HEK293 (cell line): ENCODE results near the gene KDR.

Source experiments
- CTCF ChIA-PET: fragments of 350-600 bp; formaldehyde crosslinking; extraction: SDS; loops from one replicate; lab custom pipeline; 2021; ENCODE audit warnings: antibody characterized with exemption; lab: Yijun Ruan, JAX
- POLR2A ChIA-PET: fragments of 300-600 bp; formaldehyde crosslinking; extraction: SDS; loops from one replicate; lab custom pipeline; 2020; ENCODE audit warnings: antibody characterized with exemption, inconsistent platforms; lab: Yijun Ruan, JAX
- H3K27ac ChIP-seq: fragments of 200-500 bp; sonication (Bioruptor generic); 2 replicates; pipeline ENCODE4 v1.5.1; 2014; ENCODE audit warnings: low read depth, low read length, control low read depth, inconsistent platforms; ENCODE audit errors: extremely low read depth
- H3K36me3 ChIP-seq, 2 experiments: fragments of 200-500 bp in 1 of 2; sonication (Bioruptor generic) in 1 of 2; 1 replicate in 1 of 2; 2 replicates in 1 of 2; pipeline ENCODE4 v1.5.1; 2014 to 2017; ENCODE audit warnings: inconsistent platforms in 2 of 2, low read length in 2 of 2; ENCODE audit not compliant: control insufficient read depth in 2 of 2, insufficient read depth in 1 of 2
- H3K4me1 ChIP-seq: fragments of 200-500 bp; sonication (Bioruptor generic); 2 replicates; pipeline ENCODE4 v1.5.1; 2014; ENCODE audit warnings: mild to moderate bottlenecking, low read length, inconsistent platforms; ENCODE audit not compliant: control insufficient read depth, insufficient read depth
- H3K4me3 ChIP-seq: 2 replicates; pipeline ENCODE4 v1.5.1; 2011; ENCODE audit warnings: low read depth, mild to moderate bottlenecking, control low read depth, low read length, moderate library complexity
- H3K9me3 ChIP-seq: fragments of 200-500 bp; sonication (Bioruptor generic); 2 replicates; pipeline ENCODE4 v1.5.1; 2014; ENCODE audit warnings: low read depth, low read length, inconsistent platforms; ENCODE audit not compliant: control insufficient read depth, insufficient read depth
- GLIS2 ChIP-seq: fragments of 450-650 bp; formaldehyde crosslinking; IDR thresholded peaks from 2 replicates; pipeline ENCODE4 v1.5.1; 2016; ENCODE audit warnings: missing biosample characterization, missing genetic modification characterization
- KLF9 ChIP-seq: fragments of 450-650 bp; formaldehyde crosslinking; IDR thresholded peaks from 2 replicates; pipeline ENCODE4 v1.5.1; 2016; ENCODE audit warnings: missing biosample characterization, missing genetic modification characterization, low read depth
- MEIS1 ChIP-seq: sonication (generic); formaldehyde crosslinking; IDR thresholded peaks from 2 replicates; pipeline ENCODE4 v1.8.1; 2022; ENCODE audit warnings: missing genetic modification reagents, mild to moderate bottlenecking, borderline replicate concordance
- SP2 ChIP-seq: fragments of 450-650 bp; formaldehyde crosslinking; IDR thresholded peaks from 2 replicates; pipeline ENCODE4 v1.5.1; 2016; ENCODE audit warnings: missing biosample characterization, missing genetic modification characterization
- TCF7L2 ChIP-seq: IDR thresholded peaks from 2 replicates; pipeline ENCODE4 v1.6.1; 2011; ENCODE audit warnings: low read depth, mild to moderate bottlenecking, inconsistent platforms, low read length, moderate library complexity, borderline replicate concordance
- TRIM28 ChIP-seq: IDR thresholded peaks from 2 replicates; pipeline ENCODE4 v1.6.1; 2011; ENCODE audit warnings: low read length, control low read depth, borderline replicate concordance
- ZBTB49 ChIP-seq: fragments of 450-650 bp; formaldehyde crosslinking; IDR thresholded peaks from 2 replicates; pipeline ENCODE4 v1.5.1; 2016; ENCODE audit warnings: missing biosample characterization, missing genetic modification characterization, low read depth
- ZFP37 ChIP-seq: fragments of 450-650 bp; formaldehyde crosslinking; IDR thresholded peaks from 2 replicates; pipeline ENCODE4 v1.5.1; 2016; ENCODE audit warnings: missing biosample characterization, missing genetic modification characterization
- ZNF248 ChIP-seq: fragments of 450-650 bp; formaldehyde crosslinking; IDR thresholded peaks from 2 replicates; pipeline ENCODE4 v1.5.1; 2017; ENCODE audit warnings: missing biosample characterization, missing genetic modification characterization
- ZNF521 ChIP-seq: fragments of 450-650 bp; formaldehyde crosslinking; IDR thresholded peaks from 2 replicates; pipeline ENCODE4 v1.5.1; 2017; ENCODE audit warnings: missing biosample characterization, mild to moderate bottlenecking, missing genetic modification characterization
- ZNF549 ChIP-seq: fragments of 450-650 bp; IDR thresholded peaks from 2 replicates; pipeline ENCODE4 v1.5.1; 2018; ENCODE audit warnings: missing biosample characterization, missing genetic modification characterization, mild to moderate bottlenecking, inconsistent platforms, moderate library complexity
- ZNF561 ChIP-seq: fragments of 450-650 bp; IDR thresholded peaks from 2 replicates; pipeline ENCODE4 v1.5.1; 2018; ENCODE audit warnings: missing biosample characterization, missing genetic modification characterization, borderline replicate concordance
- ZNF621 ChIP-seq: fragments of 450-650 bp; formaldehyde crosslinking; IDR thresholded peaks from 2 replicates; pipeline ENCODE4 v1.5.1; 2017; ENCODE audit warnings: missing biosample characterization, missing genetic modification characterization
- ZNF624 ChIP-seq: fragments of 450-650 bp; formaldehyde crosslinking; IDR thresholded peaks from 2 replicates; pipeline ENCODE4 v1.5.1; 2017; ENCODE audit warnings: missing biosample characterization, missing genetic modification characterization
- ZNF626 ChIP-seq: fragments of 450-650 bp; sonication (Bioruptor Pico); formaldehyde crosslinking; IDR thresholded peaks from 2 replicates; pipeline ENCODE4 v1.5.1; 2018; ENCODE audit warnings: missing biosample characterization, missing genetic modification characterization, inconsistent platforms
- ZNF747 ChIP-seq: fragments of 450-650 bp; formaldehyde crosslinking; IDR thresholded peaks from 2 replicates; pipeline ENCODE4 v1.5.1; 2016; ENCODE audit warnings: missing biosample characterization, missing genetic modification characterization
- TF ChIP-seq, protein P1 (sequence below): fragments of 450-650 bp; formaldehyde crosslinking; IDR thresholded peaks from 2 replicates; pipeline ENCODE4 v1.5.1; 2016; ENCODE audit warnings: missing biosample characterization, missing genetic modification characterization, low read depth
- TF ChIP-seq, protein P2 (sequence below): fragments of 450-650 bp; formaldehyde crosslinking; IDR thresholded peaks from 2 replicates; pipeline ENCODE4 v1.5.0; 2017; ENCODE audit warnings: missing biosample characterization, missing genetic modification characterization, borderline replicate concordance
- TF ChIP-seq, protein P3 (sequence below): fragments of 450-650 bp; formaldehyde crosslinking; IDR thresholded peaks from 2 replicates; pipeline ENCODE4 v1.5.1; 2016; ENCODE audit warnings: missing biosample characterization, missing genetic modification characterization

KDR gene

DNA sequence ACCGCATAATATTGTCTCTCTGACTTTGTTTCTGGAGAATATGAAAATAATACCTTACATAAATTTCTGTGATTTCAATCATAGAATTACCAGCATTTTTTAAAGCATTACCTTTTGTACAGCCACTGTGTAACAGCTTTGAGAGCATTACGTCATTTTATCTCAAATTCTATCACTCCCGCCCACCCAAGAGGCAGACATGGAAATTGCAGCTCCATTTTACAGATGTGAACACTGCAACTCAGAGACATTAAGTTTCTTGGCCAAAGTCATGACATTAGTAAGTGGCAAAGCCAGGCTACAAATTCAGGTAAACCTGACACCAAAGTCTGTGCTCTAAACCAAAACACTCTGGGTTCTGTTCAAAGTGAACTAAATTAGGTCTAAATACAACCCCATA, 33.6 kb upstream of the KDR start:
- CTCF ChIA-PET = interaction anchor here (0.7 to 1.1 kb wide), 2 partner anchors 54 to 623 kb away, joined by 3 read pairs; no protein-coding TSS in a partner anchor
- no peaks in the 10 kb centered on the region for H3K4me1 ChIP-seq
- TF ChIP-seq, protein P1, sequence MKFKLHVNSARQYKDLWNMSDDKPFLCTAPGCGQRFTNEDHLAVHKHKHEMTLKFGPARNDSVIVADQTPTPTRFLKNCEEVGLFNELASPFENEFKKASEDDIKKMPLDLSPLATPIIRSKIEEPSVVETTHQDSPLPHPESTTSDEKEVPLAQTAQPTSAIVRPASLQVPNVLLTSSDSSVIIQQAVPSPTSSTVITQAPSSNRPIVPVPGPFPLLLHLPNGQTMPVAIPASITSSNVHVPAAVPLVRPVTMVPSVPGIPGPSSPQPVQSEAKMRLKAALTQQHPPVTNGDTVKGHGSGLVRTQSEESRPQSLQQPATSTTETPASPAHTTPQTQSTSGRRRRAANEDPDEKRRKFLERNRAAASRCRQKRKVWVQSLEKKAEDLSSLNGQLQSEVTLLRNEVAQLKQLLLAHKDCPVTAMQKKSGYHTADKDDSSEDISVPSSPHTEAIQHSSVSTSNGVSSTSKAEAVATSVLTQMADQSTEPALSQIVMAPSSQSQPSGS (tag by site-specific recombination) = 0 out of 2 replicates have a peak, but pooled peaks have one; percentile 29
- no peak for TF ChIP-seq ZNF626 (tag by site-specific recombination)
- TF ChIP-seq, all 188 proteins: peak for 1
- Histone ChIP-seq H3K36me3 (no peaks in the 10 kb centered on the region), H3K4me3 (no peak overlapping the region), H3K9me3 (no peaks in the 10 kb centered on the region), H3K27ac (no peak overlapping the region)
- POLR2A ChIA-PET = no interaction called here

DNA sequence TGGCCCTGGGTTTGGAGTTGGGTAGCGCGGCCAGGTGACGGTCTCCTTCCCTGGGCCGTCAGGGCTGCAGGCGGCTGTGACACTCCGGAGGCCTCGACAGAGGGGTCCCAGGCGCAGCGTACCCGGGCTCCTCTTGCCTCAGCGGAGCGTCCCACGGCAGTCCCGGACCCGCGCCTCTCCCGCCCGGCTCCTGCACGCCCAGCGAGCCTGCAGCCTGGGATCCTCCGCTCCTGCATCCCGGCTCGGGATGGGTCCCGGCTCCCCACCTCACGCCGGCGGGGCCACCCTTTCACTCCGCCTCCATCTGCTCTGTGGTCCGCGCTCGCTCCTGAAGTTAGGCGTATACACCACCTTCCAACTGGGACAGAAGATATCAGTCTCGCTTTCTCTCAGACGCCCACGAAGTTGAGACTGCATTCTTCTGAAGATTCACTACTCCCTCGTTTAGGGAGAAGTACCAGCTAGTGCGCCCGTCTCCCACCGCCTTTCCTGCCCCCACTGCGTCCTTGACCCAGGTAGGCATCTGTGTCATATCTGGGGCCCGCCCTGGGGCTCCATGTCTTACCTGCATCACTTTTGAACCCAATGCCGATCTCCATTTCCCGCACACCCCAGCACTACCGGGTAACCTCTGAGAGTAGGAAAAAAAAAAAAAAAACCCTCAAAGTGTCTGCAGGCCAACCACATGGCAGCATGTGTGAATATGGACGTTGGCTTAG, 32.3 kb upstream of the KDR start:
- Histone ChIP-seq H3K27ac (no peak overlapping the region), H3K4me3 (no peak overlapping the region), H3K4me1 (no peaks in the 10 kb centered on the region), H3K9me3 (no peaks in the 10 kb centered on the region), H3K36me3 (no peaks in the 10 kb centered on the region)
- TF ChIP-seq ZNF624 (no peak), ZNF248 (no peak), ZNF561 (tag by site-specific recombination) (no peak), TRIM28 (no peak), TCF7L2 (no peak), ZNF621 (tag by site-specific recombination) (no peak), ZNF747 (tag by site-specific recombination) (no peak), ZFP37 (tag by site-specific recombination) (no peak), ZNF521 (tag by site-specific recombination) (no peak), ZBTB49 (tag by site-specific recombination) (no peak), KLF9 (no peak), ZNF549 (tag by site-specific recombination) (no peak), MEIS1 (no peak), SP2 (tag by site-specific recombination) (no peak), GLIS2 (tag by site-specific recombination) (no peak)
- TF ChIP-seq, protein P2, sequence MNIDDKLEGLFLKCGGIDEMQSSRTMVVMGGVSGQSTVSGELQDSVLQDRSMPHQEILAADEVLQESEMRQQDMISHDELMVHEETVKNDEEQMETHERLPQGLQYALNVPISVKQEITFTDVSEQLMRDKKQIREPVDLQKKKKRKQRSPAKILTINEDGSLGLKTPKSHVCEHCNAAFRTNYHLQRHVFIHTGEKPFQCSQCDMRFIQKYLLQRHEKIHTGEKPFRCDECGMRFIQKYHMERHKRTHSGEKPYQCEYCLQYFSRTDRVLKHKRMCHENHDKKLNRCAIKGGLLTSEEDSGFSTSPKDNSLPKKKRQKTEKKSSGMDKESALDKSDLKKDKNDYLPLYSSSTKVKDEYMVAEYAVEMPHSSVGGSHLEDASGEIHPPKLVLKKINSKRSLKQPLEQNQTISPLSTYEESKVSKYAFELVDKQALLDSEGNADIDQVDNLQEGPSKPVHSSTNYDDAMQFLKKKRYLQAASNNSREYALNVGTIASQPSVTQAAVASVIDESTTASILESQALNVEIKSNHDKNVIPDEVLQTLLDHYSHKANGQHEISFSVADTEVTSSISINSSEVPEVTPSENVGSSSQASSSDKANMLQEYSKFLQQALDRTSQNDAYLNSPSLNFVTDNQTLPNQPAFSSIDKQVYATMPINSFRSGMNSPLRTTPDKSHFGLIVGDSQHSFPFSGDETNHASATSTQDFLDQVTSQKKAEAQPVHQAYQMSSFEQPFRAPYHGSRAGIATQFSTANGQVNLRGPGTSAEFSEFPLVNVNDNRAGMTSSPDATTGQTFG (tag by site-specific recombination) = no peak
- TF ChIP-seq, protein P3, sequence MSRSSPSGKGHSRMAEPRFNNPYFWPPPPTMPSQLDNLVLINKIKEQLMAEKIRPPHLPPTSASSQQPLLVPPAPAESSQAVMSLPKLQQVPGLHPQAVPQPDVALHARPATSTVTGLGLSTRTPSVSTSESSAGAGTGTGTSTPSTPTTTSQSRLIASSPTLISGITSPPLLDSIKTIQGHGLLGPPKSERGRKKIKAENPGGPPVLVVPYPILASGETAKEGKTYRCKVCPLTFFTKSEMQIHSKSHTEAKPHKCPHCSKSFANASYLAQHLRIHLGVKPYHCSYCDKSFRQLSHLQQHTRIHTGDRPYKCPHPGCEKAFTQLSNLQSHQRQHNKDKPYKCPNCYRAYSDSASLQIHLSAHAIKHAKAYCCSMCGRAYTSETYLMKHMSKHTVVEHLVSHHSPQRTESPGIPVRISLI (tag by site-specific recombination) = no peak
- POLR2A ChIA-PET = no interaction called here
- CTCF ChIA-PET = interaction anchor here (0.5 kb wide), 1 partner anchor 10 kb away, joined by 4 read pairs; no protein-coding TSS in a partner anchor
